Skin epidermis (tissue), 12 donors: ENCODE measurements around the gene KYAT1.
"Not testable (repeated sequence)": the region's sequence is repeated elsewhere in the genome, so short reads cannot be mapped to it uniquely, and the experiment has no call there.

ENCODE experiments used
- H3K27ac ChIP-seq, 21 experiments: fragments of 200-600 bp; sonication (generic) in 11 of 21; one replicate each; pipeline ENCODE4 v1.5.0; 2020; ENCODE audit warnings: mild to moderate bottlenecking in 3 of 21, inconsistent platforms in 2 of 21, moderate library complexity in 2 of 21
- H3K4me3 ChIP-seq, 7 experiments: fragments of 200-600 bp; sonication (generic) in 2 of 7; one replicate each; pipeline ENCODE4 v1.5.0; 2020; ENCODE audit warnings: inconsistent platforms in 2 of 7, mild to moderate bottlenecking in 2 of 7, moderate library complexity in 1 of 7

Gene KYAT1

GRCh38 chr9:128851779-128852600 is 29.8 kb downstream of the KYAT1 start:
- not testable (repeated sequence) for H3K4me3 ChIP-seq, H3K27ac ChIP-seq

GRCh38 chr9:128851024-128851423 is 30.7 kb downstream of the KYAT1 start:
- not testable (repeated sequence) for H3K4me3 ChIP-seq, H3K27ac ChIP-seq

- no peak overlapping the region for H3K27ac ChIP-seq
- H3K4me3 ChIP-seq, result no peak overlapping the region
Measured at GRCh38 chr9:128847803-128848202, 33.9 kb downstream of the KYAT1 start.

GRCh38 chr9:128846680-128847030 is 35.1 kb downstream of the KYAT1 start:
- H3K27ac ChIP-seq, result no peak overlapping the region
- no peak overlapping the region for H3K4me3 ChIP-seq

GRCh38 chr9:128845186-128845931 is 36.4 kb downstream of the KYAT1 start:
- Histone ChIP-seq H3K27ac (peak overlapping the region in 8 of 21 experiments; percentile 1 to 59 (median 26)), H3K4me3 (peak overlapping the region in 1 of 7 experiments; percentile 7)

GRCh38 chr9:128843171-128843570 is 38.6 kb downstream of the KYAT1 start:
- not testable (repeated sequence) for H3K27ac ChIP-seq, H3K4me3 ChIP-seq

GRCh38 chr9:128841694-128842492 is 39.9 kb downstream of the KYAT1 start:
- no peak overlapping the region for H3K27ac ChIP-seq
- H3K4me3 ChIP-seq, result no peak overlapping the region

GRCh38 chr9:128840524-128840923 is 41.2 kb downstream of the KYAT1 start:
- no peak overlapping the region for H3K4me3 ChIP-seq
- H3K27ac ChIP-seq, result no peak overlapping the region

- no peak overlapping the region for H3K4me3 ChIP-seq
- H3K27ac ChIP-seq, result no peak overlapping the region
Measured at GRCh38 chr9:128838338-128838737, 43.4 kb downstream of the KYAT1 start.

GRCh38 chr9:128836509-128837145 is 45.1 kb downstream of the KYAT1 start:
- Histone ChIP-seq H3K4me3 (no peak overlapping the region), H3K27ac (no peak overlapping the region)

GRCh38 chr9:128835246-128836210 is 46.2 kb downstream of the KYAT1 start:
- Histone ChIP-seq H3K4me3 (no peak overlapping the region), H3K27ac (no peak overlapping the region)

GRCh38 chr9:128833696-128834095 is 48.1 kb downstream of the KYAT1 start:
- Histone ChIP-seq H3K27ac (no peak overlapping the region), H3K4me3 (no peak overlapping the region)

- Histone ChIP-seq H3K27ac (peak within 1 kb of the TSS; percentile 16 to 96 (median 87)), H3K4me3 (peak within 1 kb of the TSS; percentile 73 to 98 (median 91))
Measured at GRCh38 chr9:128829477-128830251, 52.1 kb downstream of the KYAT1 start, which contains the start of gene SPOUT1. TSS of gene SPOUT1 (minus strand) at chr9:128829794. CDS start at chr9:128829780, 14 bp downstream.

- H3K27ac ChIP-seq, result peak overlapping the region; percentile 16 to 96 (median 87)
- peak overlapping the region; percentile 73 to 98 (median 91) for H3K4me3 ChIP-seq
Measured at GRCh38 chr9:128828719-128829452, 52.9 kb downstream of the KYAT1 start.

- H3K27ac ChIP-seq, result no peak overlapping the region
- H3K4me3 ChIP-seq, result no peak overlapping the region
Measured at GRCh38 chr9:128828267-128828666, 53.5 kb downstream of the KYAT1 start.

GRCh38 chr9:128825923-128826700 is 55.6 kb downstream of the KYAT1 start:
- Histone ChIP-seq H3K4me3 (no peak overlapping the region), H3K27ac (no peak overlapping the region)
